ENCODE measurements around the gene GPR17.

GPR17 gene

DNA sequence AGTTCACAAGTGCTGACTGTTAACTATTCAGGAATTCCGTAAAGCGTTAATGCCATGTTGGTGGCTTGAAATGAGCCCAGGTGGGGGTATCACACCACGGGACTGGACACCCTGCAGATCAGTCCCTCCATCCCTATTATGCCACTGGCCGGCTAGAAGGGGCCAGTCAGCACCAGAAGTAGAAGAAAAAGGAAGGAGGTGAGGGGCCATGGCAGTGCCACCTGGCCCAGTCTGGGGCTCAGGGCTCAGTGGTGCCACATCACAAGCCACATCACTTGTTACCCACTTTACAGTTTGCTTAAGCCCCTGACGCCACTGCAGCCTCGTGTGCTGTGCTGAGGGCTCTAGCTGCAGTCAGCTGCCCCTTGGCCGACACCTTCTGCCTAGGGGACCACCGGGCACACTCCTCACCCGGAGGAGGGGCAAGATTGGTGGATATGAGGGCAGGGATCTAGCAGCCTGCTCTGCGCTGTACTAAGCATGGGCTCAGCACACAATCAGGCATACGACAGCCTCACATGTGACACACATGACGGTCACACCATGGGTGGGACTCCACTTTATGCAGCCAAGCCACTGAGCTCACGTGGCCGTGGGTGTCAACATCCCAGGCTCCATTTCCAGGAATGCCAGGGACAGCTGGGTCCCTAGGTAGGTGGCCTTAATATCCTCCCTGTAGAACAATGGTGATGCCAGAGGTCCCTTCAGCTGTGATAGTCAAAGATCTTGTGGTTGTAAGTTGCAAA, 25.8 kb downstream of the GPR17 start:
- no peak for DNase-seq (ENCODE audit: low read depth)

DNA sequence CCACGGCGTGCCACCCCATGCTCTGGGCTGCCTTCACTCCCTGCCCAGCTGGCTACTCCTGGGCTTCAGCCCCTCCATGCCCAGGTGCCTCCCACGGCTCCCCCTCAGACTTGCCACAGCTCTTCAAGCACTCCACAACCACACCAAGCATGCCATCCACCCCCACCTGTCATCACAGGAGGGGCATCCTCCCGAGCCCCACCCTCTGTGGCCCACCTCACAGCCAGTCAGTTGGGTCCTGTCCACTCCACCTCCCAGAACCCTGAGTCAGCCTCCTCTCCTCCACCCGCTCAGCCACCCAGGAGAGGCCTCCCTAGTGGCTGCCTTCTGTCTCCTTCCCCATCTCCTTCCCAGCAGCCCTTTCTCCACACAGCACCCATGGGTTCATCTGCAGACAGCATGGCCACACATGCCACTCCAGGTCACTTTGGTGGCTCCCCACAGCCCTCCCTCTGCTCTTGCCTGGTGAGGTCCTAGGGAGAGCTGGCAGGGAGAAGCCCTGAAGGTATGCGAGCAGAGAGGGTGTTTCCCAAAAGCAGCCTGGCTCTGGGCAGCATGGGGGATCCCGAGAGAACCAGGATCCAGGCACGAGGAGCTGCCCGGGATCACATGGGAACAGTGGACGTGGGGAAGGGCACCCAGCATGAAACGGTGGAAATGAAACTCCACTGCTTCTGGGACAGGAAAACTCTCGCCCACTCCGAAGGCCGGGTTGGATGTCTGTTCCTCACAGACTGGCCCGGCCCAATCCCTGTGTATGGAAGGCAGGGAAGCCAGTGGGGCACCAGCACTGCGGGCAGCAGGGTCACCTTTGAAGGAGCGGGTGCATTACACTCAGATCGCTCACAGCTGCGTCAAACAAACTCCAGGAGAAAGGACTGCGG, 26.6 kb downstream of the GPR17 start:
- no peak for DNase-seq (ENCODE audit: low read depth)

GRCh38 chr2:127673291-127674069, 27.5 kb downstream of the GPR17 start:
- no peak for DNase-seq (ENCODE audit: low read depth)

DNA sequence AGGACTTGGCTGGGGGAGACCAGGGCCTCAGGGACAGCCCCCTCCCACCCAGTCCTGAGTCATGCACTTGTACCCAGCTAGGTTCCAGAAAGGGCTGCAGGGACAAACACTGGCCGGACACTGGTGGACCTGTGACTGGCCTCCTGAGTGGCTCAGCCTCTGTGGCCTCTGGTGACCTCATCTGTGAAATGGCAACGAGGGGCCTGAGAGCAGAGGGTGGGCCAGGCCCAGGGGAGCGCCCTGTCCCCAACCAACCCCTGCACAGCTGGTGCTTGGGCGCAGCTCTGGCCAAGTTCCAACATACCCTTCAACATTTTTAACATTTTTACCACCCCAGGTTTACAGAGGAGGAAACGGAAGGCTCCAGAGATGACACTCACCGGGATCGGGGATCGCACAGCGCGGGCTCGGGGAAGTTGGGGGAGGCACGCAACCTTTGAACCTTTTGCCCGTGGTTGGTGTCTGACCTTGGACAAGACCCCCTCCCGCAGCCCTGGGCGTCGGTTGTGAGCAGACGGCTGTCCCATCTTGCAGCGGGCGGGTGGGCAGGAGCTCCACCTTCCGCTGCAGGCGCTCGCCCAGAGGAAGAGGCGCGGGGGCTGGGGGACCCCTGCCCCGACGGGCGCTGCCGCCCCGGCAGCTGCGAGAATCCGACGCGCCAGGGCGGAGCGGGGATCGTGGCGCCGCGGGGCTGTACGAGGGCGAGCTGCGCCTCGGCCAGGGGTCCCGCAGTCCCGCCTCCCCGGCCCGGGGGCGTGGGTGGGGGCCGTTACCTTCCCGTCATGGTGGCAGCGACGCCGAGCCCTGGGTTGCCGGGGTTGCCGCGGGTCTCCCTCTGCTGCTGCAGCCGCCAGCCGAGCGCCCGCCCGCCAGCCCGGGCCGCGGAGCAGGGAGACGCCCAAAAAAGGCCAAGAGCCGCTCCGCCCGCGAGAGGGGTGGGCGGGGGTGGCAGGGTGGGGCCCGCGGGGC, 28.6 kb downstream of the GPR17 start:
- DNase-seq (ENCODE audit: low read depth), result no peak

GRCh38 chr2:127675331-127676261, 29.6 kb downstream of the GPR17 start, which contains the start of gene LIMS2:
Gene LIMS2 (minus strand): TSS chr2:127675530. CDS start chr2:127675024, 506 bp downstream.
- no peak for DNase-seq (ENCODE audit: low read depth)

DNA sequence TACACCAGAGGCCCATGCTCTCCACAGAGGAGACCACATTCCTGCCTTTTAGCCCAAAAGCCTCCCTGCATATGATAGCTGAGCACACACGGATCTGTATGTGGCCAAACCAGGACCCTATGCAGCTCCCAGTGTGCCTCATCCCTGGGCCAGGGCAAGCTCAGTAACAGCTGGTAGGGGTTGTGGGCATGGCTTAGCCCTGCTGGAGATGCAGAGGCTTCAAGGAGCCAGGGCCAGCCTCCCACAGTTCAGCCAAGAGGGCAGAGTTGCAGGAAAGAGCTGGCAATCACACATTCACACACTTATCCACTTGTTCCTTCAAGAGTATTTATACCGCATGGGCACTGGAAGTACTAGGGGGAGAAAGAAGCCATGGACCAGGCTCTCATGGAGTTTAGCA, 31.0 kb downstream of the GPR17 start:
- DNase-seq (ENCODE audit: low read depth), result no peak

- DNase-seq (ENCODE audit: low read depth), result no peak
These were observed 32.6 kb downstream of the GPR17 start for GRCh38 chr2:127678531-127678930.

GRCh38 chr2:127678991-127679390, 33.0 kb downstream of the GPR17 start:
- DNase-seq (ENCODE audit: low read depth), result no peak

DNA sequence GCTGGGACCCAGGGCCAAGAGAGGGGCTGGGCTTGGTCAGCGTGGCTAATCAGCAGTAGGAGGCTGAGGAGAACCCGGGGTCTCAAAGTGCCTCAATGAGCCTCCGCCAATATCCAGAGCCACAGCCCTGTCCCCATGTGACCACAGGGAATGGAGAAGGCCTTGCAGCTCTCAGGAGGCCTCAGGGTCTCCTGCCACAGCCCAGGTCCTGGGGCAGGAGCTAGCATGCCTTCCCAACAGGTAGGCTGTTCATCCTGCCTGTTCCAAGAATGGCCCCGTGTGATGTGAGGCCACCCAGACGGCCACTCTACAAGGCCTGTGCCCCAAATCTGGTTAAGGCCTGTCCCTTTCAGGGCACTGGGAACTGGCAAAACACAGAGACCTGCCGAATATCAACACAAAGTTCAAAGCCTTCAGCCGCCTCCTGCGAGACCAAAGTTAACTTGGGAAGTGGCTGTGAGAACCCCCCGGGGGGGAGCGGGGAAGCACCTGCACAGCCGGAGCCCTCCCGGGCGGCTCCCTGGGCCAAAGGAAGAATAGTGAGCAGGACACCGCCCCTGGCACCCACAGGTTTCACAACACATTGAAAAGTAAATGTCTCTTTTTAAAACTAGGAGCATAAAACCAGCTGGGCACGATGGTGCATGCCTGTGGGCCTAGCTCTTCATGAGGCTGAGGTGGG, 33.9 kb downstream of the GPR17 start:
- DNase-seq (ENCODE audit: low read depth), result no peak

GRCh38 chr2:127680706-127681287, 34.8 kb downstream of the GPR17 start:
- no peak for DNase-seq (ENCODE audit: low read depth)

- no peak for DNase-seq (ENCODE audit: low read depth)
These were observed 35.4 kb downstream of the GPR17 start for GRCh38 chr2:127681288-127681804.

DNA sequence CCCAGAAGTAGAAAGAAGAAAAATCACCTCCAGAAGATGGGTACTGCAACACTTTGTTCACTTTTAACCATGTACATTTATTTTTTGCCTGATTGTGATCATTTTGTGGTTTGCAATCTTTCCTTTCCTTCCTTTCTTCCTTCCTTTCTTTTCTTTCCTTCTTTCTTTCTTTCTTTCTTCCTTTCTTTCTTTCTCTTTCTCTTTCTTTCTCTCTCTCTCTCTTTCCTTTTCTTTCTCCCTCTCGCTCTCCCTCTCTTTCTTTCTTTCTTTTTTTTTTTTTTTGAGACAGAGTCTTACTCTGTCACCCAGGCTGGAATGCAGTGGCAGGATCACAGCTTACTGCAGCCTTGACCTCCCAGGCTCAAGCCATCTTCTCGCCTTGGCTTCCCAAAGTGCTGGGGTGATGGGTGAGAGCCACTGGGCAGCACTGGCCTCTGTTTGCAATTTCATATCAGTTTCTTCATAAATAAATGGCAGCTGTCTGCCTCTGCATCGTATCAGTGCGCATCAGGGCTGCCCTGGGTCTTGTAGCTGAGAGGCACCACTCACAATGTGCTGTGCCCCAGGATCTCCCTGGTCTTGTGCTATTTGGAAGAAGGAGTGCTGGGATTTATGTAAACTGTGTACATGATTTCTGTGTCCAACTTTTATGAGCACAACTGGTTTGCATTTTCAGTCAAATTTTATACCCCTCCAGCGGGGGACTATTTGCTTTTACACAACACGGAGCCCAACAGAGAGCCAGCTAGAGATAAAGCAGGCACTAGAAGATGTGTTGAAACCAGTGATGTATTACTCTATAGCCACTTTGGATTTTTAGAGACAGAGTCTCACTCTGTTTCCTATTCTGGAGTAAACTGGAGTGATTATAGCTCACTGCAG, 36.3 kb downstream of the GPR17 start:
- DNase-seq (ENCODE audit: low read depth), result no peak

- no peak for DNase-seq (ENCODE audit: low read depth)
These were observed 37.1 kb downstream of the GPR17 start for GRCh38 chr2:127683056-127683455.

GRCh38 chr2:127683757-127684156, 37.8 kb downstream of the GPR17 start:
- no peak for DNase-seq (ENCODE audit: low read depth)

DNA sequence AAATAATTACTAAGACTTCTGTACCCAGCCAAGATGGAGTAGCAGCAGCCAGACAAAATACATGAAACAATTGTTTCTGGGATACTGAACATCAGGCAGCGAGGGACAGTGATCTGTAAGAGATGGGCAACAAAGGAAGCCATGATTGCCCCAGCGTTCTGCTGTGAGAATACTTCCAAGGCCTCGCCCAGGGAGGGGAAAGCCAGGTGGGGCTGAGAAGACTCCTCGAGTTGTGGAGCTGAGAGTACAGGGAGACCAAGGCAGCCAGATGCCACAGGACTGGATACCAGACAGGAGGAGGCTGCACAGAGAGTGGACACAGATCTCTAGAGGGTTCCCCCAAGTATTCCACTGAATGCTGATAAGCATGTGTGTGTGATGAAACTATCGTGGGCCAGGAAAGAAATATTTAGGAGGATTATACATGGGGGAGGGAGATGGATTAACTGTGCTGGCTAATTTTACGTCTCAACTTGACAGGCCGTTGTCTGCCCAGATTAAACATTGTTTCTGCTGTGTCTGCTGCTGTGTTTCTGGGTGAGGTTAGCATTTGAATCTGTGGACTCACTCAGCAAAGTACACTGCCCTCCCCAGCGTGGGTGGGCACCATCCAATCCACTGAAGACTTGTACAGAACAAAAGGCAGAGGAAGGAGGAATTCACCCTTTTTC, 39.6 kb downstream of the GPR17 start:
- DNase-seq (ENCODE audit: low read depth), result no peak

DNA sequence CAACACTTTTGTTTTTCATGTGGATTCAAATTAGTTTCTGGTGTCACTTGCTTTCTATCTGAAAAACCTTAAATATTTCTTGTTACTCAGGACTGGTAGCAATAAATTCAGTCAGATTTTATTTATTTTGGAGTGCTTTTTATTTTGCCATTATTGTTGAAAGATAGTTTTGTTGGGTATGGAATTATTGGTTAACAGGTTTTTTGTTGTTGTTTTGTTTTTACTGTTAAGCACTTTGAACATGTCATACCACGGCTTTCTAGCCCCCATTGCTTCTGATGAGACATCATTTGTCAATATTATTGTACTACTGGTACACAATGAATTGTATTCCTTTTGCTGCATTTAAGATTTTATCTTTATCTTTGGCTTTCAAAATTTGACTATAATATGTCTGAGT, 42.5 kb downstream of the GPR17 start:
- DNase-seq (ENCODE audit: low read depth), result no peak

DNA sequence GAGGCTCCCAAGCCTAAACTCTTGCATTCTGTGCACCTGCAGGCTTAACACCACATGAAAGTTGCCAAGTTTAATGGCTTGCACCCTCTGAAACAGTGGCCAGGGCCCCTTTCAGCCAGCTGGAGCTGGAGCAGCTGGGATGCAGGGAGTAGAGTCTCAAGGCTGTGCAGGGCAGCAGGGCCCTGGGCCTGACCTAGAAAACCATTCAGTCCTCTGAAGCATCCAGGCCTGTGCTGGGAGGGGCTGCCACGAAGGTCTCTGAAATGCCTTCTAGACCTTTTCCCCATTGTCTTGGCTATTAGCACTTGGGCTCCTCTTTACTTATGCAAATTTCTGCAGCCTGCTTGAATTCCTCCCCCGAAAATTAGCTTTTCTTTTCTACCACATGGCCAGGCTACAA, 44.7 kb downstream of the GPR17 start:
- no peak for DNase-seq (ENCODE audit: low read depth)
